ENCODE results near the gene TSC2. TPM values are rescaled to one million over a fixed set of nuclear protein-coding genes. Genes with fewer than 3 reads are reported as not detected.

TSC2 gene
- total RNA-seq, 1 donor from 2014 or later, result 64.1 TPM

- no peak for TF ChIP-seq CTCF (conservative IDR thresholded peaks at IDR 0.05; ENCODE audit: low read depth, low read length)
- no peak overlapping the region for H3K4me3 ChIP-seq (ENCODE audit: low read depth, low read length)
- no peak for DNase-seq (ENCODE audit: low read depth)
Observed at GRCh38 chr16:2037115-2037514, 10.7 kb upstream of the TSC2 start.

GRCh38 chr16:2037647-2038381 lies 10.0 kb upstream of the TSC2 start:
- no peak for TF ChIP-seq CTCF (conservative IDR thresholded peaks at IDR 0.05; ENCODE audit: low read depth, low read length)
- no peak overlapping the region for H3K4me3 ChIP-seq (ENCODE audit: low read depth, low read length)
- DNase-seq (ENCODE audit: low read depth), result no peak

GRCh38 chr16:2038382-2039231 lies 9.2 kb upstream of the TSC2 start:
- no peak for TF ChIP-seq CTCF (conservative IDR thresholded peaks at IDR 0.05; ENCODE audit: low read depth, low read length)
- no peak overlapping the region for H3K4me3 ChIP-seq (ENCODE audit: low read depth, low read length)
- DNase-seq (ENCODE audit: low read depth), result no peak

- H3K4me3 ChIP-seq (ENCODE audit: low read depth, low read length), result no peak overlapping the region
- TF ChIP-seq CTCF (conservative IDR thresholded peaks at IDR 0.05; ENCODE audit: low read depth, low read length), result no peak
- DNase-seq (ENCODE audit: low read depth), result no peak
Observed at GRCh38 chr16:2039274-2040031, 8.3 kb upstream of the TSC2 start.

GRCh38 chr16:2040041-2040786 lies 7.6 kb upstream of the TSC2 start:
- TF ChIP-seq CTCF (conservative IDR thresholded peaks at IDR 0.05; ENCODE audit: low read depth, low read length), result no peak
- no peak for DNase-seq (ENCODE audit: low read depth)
- no peak overlapping the region for H3K4me3 ChIP-seq (ENCODE audit: low read depth, low read length)

- no peak for TF ChIP-seq CTCF (conservative IDR thresholded peaks at IDR 0.05; ENCODE audit: low read depth, low read length)
- no peak for DNase-seq (ENCODE audit: low read depth)
- no peak overlapping the region for H3K4me3 ChIP-seq (ENCODE audit: low read depth, low read length)
Observed at GRCh38 chr16:2040787-2041522, 6.8 kb upstream of the TSC2 start.

All from epithelial cell of proximal tubule (primary cell).